Prostate gland (tissue), 2 donors: ENCODE measurements around the gene CEMIP.
A peak's percentile ranks its signal among the peaks of the same experiment; 100 is the strongest.

ENCODE experiments used
- CTCF ChIP-seq, 4 experiments: fragments of 200-600 bp in 2 of 4; fragments of 450-650 bp in 2 of 4; sonication (generic) in 2 of 4; IDR thresholded peaks; 1 replicate in 3 of 4; 2 replicates in 1 of 4; pipeline ENCODE4 v1.5.1; 2016 to 2019; ENCODE audit warnings: antibody characterized with exemption in 4 of 4, mild to moderate bottlenecking in 2 of 4, moderate library complexity in 2 of 4
- POLR2AphosphoS5 ChIP-seq: sonication (generic); formaldehyde crosslinking; IDR thresholded peaks from one replicate; pipeline ENCODE4 v1.6.1; 2017; ENCODE audit warnings: antibody characterized with exemption

- TF ChIP-seq CTCF (IDR thresholded peaks at IDR 0.05) (no peak), POLR2AphosphoS5 (peak; percentile 73)
Observed at GRCh38 chr15:80825361-80826030, 46.3 kb downstream of the CEMIP start.
